Measurements from ENCODE around the gene COTL1. TPM values are rescaled to one million over a fixed set of nuclear protein-coding genes. Genes with fewer than 3 reads are reported as not detected.

The COTL1 gene
- total and polyA plus RNA-seq, 4 donors: 12.0 to 59.5 (median 23.0) TPM

DNA sequence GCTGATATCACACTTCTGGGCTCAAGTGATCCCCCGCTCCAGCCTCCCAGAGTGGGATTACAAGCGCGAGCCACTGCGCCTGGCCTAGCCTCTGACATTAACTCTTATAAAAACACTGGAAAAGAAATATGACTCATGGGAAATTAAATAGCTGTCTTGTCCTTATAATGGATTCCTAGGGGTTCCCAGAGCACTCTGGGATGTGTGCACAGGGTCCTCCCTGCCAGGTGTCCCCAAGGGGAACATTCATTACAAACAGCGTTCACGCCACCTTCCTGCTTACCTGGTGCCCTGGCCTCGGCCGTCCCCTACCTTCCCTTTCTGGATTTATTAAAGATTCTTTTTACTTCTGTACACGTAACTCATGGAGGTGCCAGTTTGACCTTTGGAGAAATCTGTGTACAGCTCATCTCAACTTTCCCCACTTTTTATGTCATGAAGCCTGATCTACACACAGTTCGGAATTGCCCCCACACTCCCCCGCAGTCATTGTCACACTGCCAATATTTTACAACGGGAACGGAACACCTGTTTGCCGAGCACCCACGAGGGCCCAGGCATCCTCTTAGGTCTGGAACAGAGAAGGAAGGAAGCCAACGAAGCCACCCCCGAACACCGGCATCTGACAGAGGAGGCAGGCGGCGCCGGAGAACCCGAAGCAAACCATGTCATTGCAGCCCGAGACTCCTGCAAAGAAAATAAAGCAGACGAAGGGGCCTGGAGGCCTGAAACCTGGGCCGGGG, 73.7 kb downstream of the COTL1 start:
- TF ChIP-seq MAX (IDR thresholded peaks at IDR 0.05): no peak
- no peak for TF ChIP-seq EGR1 (IDR thresholded peaks at IDR 0.05; ENCODE audit: low read depth in 2 of 2)
- no peak for TF ChIP-seq NR2F2 (IDR thresholded peaks at IDR 0.05)
- Histone ChIP-seq H3K4me1 (ENCODE audit: control insufficient read depth in 4 of 4, insufficient read depth in 4 of 4, low read length in 3 of 4) (peaks cover 0 to 4% (median 0%) of the 10 kb centered on the region in 4 donors), H3K9ac (ENCODE audit: low read depth in 1 of 2, low read length in 2 of 2) (no peak overlapping the region), H3K4me3 (ENCODE audit: low read depth in 1 of 3, low read length in 3 of 3) (no peak overlapping the region), H3K27ac (ENCODE audit: low read depth in 1 of 2, low read length in 2 of 2) (no peak overlapping the region), H3K36me3 (ENCODE audit: control insufficient read depth in 4 of 4, insufficient read depth in 3 of 4, low read depth in 1 of 4, low read length in 3 of 4) (no peaks in the 10 kb centered on the region), H3K9me3 (ENCODE audit: control insufficient read depth in 4 of 4, low read length in 3 of 4) (no peaks in the 10 kb centered on the region), H3K27me3 (ENCODE audit: control insufficient read depth in 4 of 4, insufficient read depth in 4 of 4, low read length in 3 of 4) (no peaks in the 10 kb centered on the region)
- 78% methylated on average over 25 of the region's 25 CpGs for WGBS
- no peak for DNase-seq (ENCODE audit: low spot score)

- WGBS: 91% methylated on average over 2 of the region's 2 CpGs
- Histone ChIP-seq H3K36me3 (ENCODE audit: control insufficient read depth in 4 of 4, insufficient read depth in 3 of 4, low read depth in 1 of 4, low read length in 3 of 4) (no peaks in the 10 kb centered on the region), H3K9ac (ENCODE audit: low read depth in 1 of 2, low read length in 2 of 2) (no peak overlapping the region), H3K4me3 (ENCODE audit: low read depth in 1 of 3, low read length in 3 of 3) (no peak overlapping the region), H3K27me3 (ENCODE audit: control insufficient read depth in 4 of 4, insufficient read depth in 4 of 4, low read length in 3 of 4) (no peaks in the 10 kb centered on the region), H3K27ac (ENCODE audit: low read depth in 1 of 2, low read length in 2 of 2) (no peak overlapping the region), H3K9me3 (ENCODE audit: control insufficient read depth in 4 of 4, low read length in 3 of 4) (no peaks in the 10 kb centered on the region), H3K4me1 (ENCODE audit: control insufficient read depth in 4 of 4, insufficient read depth in 4 of 4, low read length in 3 of 4) (peaks cover 0 to 4% (median 0%) of the 10 kb centered on the region in 4 donors)
- DNase-seq (ENCODE audit: low spot score): no peak
- TF ChIP-seq JUND (IDR thresholded peaks at IDR 0.05) (no peak), GABPA (IDR thresholded peaks at IDR 0.05 in 1 of 2, conservative IDR thresholded peaks at IDR 0.05 in 1 of 2) (no peak), MAX (IDR thresholded peaks at IDR 0.05) (no peak), SP1 (IDR thresholded peaks at IDR 0.05) (no peak), HNF4A (conservative IDR thresholded peaks at IDR 0.05) (no peak), HNF4G (IDR thresholded peaks at IDR 0.05) (no peak), NR2F2 (IDR thresholded peaks at IDR 0.05) (no peak), TAF1 (conservative IDR thresholded peaks at IDR 0.05) (no peak), EGR1 (IDR thresholded peaks at IDR 0.05; ENCODE audit: low read depth in 2 of 2) (no peak), RXRA (IDR thresholded peaks at IDR 0.05) (no peak), FOXA1 (IDR thresholded peaks at IDR 0.05) (no peak), FOXA2 (IDR thresholded peaks at IDR 0.05) (no peak)
- TF ChIP-seq, protein P1, sequence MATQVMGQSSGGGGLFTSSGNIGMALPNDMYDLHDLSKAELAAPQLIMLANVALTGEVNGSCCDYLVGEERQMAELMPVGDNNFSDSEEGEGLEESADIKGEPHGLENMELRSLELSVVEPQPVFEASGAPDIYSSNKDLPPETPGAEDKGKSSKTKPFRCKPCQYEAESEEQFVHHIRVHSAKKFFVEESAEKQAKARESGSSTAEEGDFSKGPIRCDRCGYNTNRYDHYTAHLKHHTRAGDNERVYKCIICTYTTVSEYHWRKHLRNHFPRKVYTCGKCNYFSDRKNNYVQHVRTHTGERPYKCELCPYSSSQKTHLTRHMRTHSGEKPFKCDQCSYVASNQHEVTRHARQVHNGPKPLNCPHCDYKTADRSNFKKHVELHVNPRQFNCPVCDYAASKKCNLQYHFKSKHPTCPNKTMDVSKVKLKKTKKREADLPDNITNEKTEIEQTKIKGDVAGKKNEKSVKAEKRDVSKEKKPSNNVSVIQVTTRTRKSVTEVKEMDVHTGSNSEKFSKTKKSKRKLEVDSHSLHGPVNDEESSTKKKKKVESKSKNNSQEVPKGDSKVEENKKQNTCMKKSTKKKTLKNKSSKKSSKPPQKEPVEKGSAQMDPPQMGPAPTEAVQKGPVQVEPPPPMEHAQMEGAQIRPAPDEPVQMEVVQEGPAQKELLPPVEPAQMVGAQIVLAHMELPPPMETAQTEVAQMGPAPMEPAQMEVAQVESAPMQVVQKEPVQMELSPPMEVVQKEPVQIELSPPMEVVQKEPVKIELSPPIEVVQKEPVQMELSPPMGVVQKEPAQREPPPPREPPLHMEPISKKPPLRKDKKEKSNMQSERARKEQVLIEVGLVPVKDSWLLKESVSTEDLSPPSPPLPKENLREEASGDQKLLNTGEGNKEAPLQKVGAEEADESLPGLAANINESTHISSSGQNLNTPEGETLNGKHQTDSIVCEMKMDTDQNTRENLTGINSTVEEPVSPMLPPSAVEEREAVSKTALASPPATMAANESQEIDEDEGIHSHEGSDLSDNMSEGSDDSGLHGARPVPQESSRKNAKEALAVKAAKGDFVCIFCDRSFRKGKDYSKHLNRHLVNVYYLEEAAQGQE (IDR thresholded peaks at IDR 0.05): no peak
These were observed 74.6 kb downstream of the COTL1 start for GRCh38 chr16:84543253-84543652.

Measured in liver (tissue), 9 donors.